GM18868 (cell line): ENCODE results near the gene ABI3BP.

Experiments
- ATAC-seq: cut with Tn5 transposase; IDR thresholded peaks from one replicate; pipeline ENCODE4 v1.9.1; 2021; ENCODE audit warnings: mild to moderate bottlenecking, moderate library complexity; ENCODE audit not compliant: unreplicated experiment

Gene ABI3BP

GRCh38 chr3:100893590-100893989 lies 99.6 kb downstream of the ABI3BP start:
- no peak for ATAC-seq

- no peak for ATAC-seq
Measured at GRCh38 chr3:100893108-100893507, 100.1 kb downstream of the ABI3BP start.

GRCh38 chr3:100891827-100892226 lies 101.4 kb downstream of the ABI3BP start:
- no peak for ATAC-seq

GRCh38 chr3:100891033-100891432 lies 102.2 kb downstream of the ABI3BP start:
- peak; percentile 70 for ATAC-seq

- no peak for ATAC-seq
Measured at GRCh38 chr3:100888881-100889280, 104.3 kb downstream of the ABI3BP start.

GRCh38 chr3:100882571-100882984 lies 110.6 kb downstream of the ABI3BP start:
- ATAC-seq = no peak

GRCh38 chr3:100880845-100881244 lies 112.4 kb downstream of the ABI3BP start:
- ATAC-seq = no peak

- ATAC-seq = no peak
Measured at GRCh38 chr3:100880072-100880471, 113.1 kb downstream of the ABI3BP start.

- no peak for ATAC-seq
Measured at GRCh38 chr3:100879195-100879810, 113.9 kb downstream of the ABI3BP start.

GRCh38 chr3:100877286-100877685 lies 115.9 kb downstream of the ABI3BP start:
- ATAC-seq = no peak

- no peak for ATAC-seq
Measured at GRCh38 chr3:100875239-100875638, 118.0 kb downstream of the ABI3BP start.

GRCh38 chr3:100873611-100874010 lies 119.6 kb downstream of the ABI3BP start:
- peak; percentile 69 for ATAC-seq

GRCh38 chr3:100871306-100871705 lies 121.9 kb downstream of the ABI3BP start:
- no peak for ATAC-seq

- no peak for ATAC-seq
Measured at GRCh38 chr3:100869787-100870186, 123.4 kb downstream of the ABI3BP start.

- ATAC-seq = no peak
Measured at GRCh38 chr3:100868894-100869293, 124.3 kb downstream of the ABI3BP start.

GRCh38 chr3:100868096-100868495 lies 125.1 kb downstream of the ABI3BP start:
- no peak for ATAC-seq

GRCh38 chr3:100865442-100865841 lies 127.8 kb downstream of the ABI3BP start:
- ATAC-seq = no peak

- no peak for ATAC-seq
Measured at GRCh38 chr3:100864471-100865250, 128.6 kb downstream of the ABI3BP start.

- ATAC-seq = no peak
Measured at GRCh38 chr3:100857863-100858262, 135.4 kb downstream of the ABI3BP start.

GRCh38 chr3:100856821-100857220 lies 136.4 kb downstream of the ABI3BP start:
- ATAC-seq = no peak

- no peak for ATAC-seq
Measured at GRCh38 chr3:100852840-100853239, 140.4 kb downstream of the ABI3BP start.

GRCh38 chr3:100850701-100851100 lies 142.5 kb downstream of the ABI3BP start:
- no peak for ATAC-seq
